Small intestine (tissue), 7 donors: ENCODE results near the gene MAP3K12. TPM values are rescaled to one million over a fixed set of nuclear protein-coding genes. Genes with fewer than 3 reads are reported as not detected.

Experiments used
- DNase-seq, 2 donors: peaks; one replicate each; pipeline versions ENCODE4 v3.0.0 to v3.0.0-alpha.2; 2013
- FAIRE-seq: peaks from 2 replicates; lab custom pipeline; 2012; peaks lifted over from hg19 to GRCh38; lab: Jason Lieb, UNC
- H3K27ac ChIP-seq, 3 donors: one replicate each; pipeline ENCODE4 v1.5.1; 2013; ENCODE audit warnings: low read length in 2 of 3, mild to moderate bottlenecking in 2 of 3, control low read depth in 1 of 3, inconsistent platforms in 1 of 3, low read depth in 1 of 3, moderate library complexity in 1 of 3
- H3K27me3 ChIP-seq, 3 donors: one replicate each; pipeline ENCODE4 v1.6.1; 2013; ENCODE audit warnings: low read length in 3 of 3, inconsistent platforms in 1 of 3; ENCODE audit not compliant: control insufficient read depth in 3 of 3, insufficient read depth in 3 of 3
- H3K36me3 ChIP-seq, 3 donors: one replicate each; pipeline ENCODE4 v1.6.1; 2013; ENCODE audit warnings: low read length in 3 of 3, inconsistent platforms in 1 of 3, low read depth in 1 of 3, mild to moderate bottlenecking in 1 of 3, moderate library complexity in 1 of 3; ENCODE audit not compliant: control insufficient read depth in 3 of 3, insufficient read depth in 2 of 3
- H3K4me1 ChIP-seq, 3 donors: one replicate each; pipeline ENCODE4 v1.6.1; 2013; ENCODE audit warnings: low read length in 2 of 3, inconsistent platforms in 1 of 3, low read depth in 1 of 3, mild to moderate bottlenecking in 1 of 3, moderate library complexity in 1 of 3; ENCODE audit not compliant: control insufficient read depth in 3 of 3, insufficient read depth in 2 of 3
- H3K4me3 ChIP-seq, 3 donors: one replicate each; pipeline ENCODE4 v1.5.1; 2013; ENCODE audit warnings: low read length in 3 of 3, control low read depth in 1 of 3, inconsistent platforms in 1 of 3, low read depth in 1 of 3, mild to moderate bottlenecking in 1 of 3, moderate library complexity in 1 of 3
- H3K9me3 ChIP-seq, 2 donors: one replicate each; pipeline ENCODE4 v1.6.1; 2013; ENCODE audit warnings: low read depth in 1 of 2, low read length in 1 of 2; ENCODE audit not compliant: control insufficient read depth in 2 of 2, insufficient read depth in 1 of 2
- WGBS, 3 donors: extraction: QIAGEN DNeasy Blood & Tissue Kit; methylation state at CpG; one replicate each; pipeline ENCODE4 v1.1.7; 2013; 5-methylcytosine and 5-hydroxymethylcytosine counted together
- polyA plus RNA-seq, 4 donors: library from polyadenylated mRNA; stranded (reverse) in 3 of 4; unstranded in 1 of 4; fragments of 200-250 nt in 3 of 4; fragments of 120-200 nt in 1 of 4; gene quantifications; one replicate each; pipeline versions ENCODE4 v1.2.1 to v1.2.3, GENCODE V29; 2013
- donor health status: healthy with polysubstance abuse.
- donor health status: control.
- donor health status: control.
- donor health status: Bipolar disorder and iron deficiency.
- donor health status: healthy.

The MAP3K12 gene
- polyA plus RNA-seq, 4 donors, result 0.67 to 9.0 (median 4.3) TPM

DNA sequence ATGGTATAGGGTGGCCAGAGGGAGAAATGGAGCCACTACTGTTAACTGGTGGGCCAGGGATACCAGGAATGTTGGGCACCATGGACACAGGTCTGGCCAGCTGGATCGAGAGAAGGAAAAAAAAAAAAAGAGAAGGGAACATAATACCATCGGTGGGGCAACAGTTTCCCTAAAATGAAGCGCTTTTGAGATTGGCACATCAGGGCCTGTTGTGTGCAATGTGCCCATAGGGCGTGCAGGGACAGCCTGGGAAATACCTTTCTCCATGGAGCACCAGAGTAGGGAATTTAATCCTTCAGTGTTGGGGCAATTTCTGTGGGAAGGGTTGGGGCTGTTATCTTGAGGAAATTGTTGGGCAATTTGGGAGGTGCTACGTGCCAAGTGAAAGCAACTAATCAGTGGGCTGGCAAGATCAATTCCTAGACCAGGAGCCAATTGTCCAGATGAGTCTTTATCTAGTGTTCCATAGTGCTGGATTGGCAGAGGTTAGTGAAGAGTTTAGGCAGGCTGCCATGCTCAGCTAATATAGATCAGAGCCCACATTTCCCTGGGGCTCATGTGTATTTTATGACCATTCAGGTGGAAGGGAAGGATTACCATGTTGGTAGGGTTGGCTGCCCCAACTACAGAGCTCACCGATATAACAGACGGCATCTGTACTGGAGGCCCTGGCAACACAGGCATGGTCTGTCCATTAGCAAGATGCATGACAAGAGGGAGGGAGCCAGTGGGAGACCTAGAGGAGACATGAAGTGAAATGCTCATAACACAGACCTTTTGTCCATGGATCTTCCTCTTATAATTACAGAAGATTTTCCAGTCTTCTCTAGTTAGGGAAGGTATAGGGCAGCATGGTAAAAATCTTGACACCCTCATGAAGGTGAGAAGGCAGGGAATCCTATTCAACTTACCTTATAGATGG lies 33.5 kb upstream of the MAP3K12 start:
- DNase-seq, result no peak
- no peak overlapping the region for H3K27ac ChIP-seq
- no peak overlapping the region for H3K4me3 ChIP-seq
- H3K9me3 ChIP-seq, result no peaks in the 10 kb centered on the region
- 84 to 90% (median 90%) methylated on average over 7 of the region's 7 CpGs for WGBS, 3 donors
- no peaks in the 10 kb centered on the region for H3K4me1 ChIP-seq
- H3K36me3 ChIP-seq, result peaks cover 13 to 68% (median 28%) of the 10 kb centered on the region in 3 donors
- no peaks in the 10 kb centered on the region for H3K27me3 ChIP-seq
- FAIRE-seq, result no peak

DNA sequence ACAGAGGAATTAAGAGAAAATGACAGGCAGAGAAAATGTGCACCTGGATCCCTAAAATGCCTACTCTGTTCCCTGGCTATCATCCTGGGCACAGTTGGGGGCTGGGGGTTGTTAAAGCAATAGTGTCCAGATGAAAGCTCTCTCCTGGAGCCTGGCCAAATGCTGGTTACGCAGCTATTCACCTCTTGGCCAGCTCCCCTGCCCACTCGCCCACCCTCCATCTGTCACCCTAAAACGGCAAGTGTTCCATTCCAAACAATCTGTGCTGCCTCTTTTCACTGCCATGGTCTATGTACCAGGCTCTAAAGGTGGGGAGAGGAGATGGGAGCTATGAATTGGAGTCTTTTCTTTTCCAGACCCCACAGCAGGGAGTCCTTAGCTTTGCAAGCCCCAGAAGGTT lies 32.8 kb upstream of the MAP3K12 start:
- FAIRE-seq (no peak), DNase-seq (no peak)
- WGBS, 3 donors, result 74 to 86% (median 78%) methylated on average over 3 of the region's 3 CpGs
- peaks cover 13 to 67% (median 25%) of the 10 kb centered on the region in 3 donors for H3K36me3 ChIP-seq
- H3K27me3 ChIP-seq, result no peaks in the 10 kb centered on the region
- no peak overlapping the region for H3K4me3 ChIP-seq
- H3K27ac ChIP-seq, result no peak overlapping the region
- H3K9me3 ChIP-seq, result no peaks in the 10 kb centered on the region
- H3K4me1 ChIP-seq, result no peaks in the 10 kb centered on the region

DNA sequence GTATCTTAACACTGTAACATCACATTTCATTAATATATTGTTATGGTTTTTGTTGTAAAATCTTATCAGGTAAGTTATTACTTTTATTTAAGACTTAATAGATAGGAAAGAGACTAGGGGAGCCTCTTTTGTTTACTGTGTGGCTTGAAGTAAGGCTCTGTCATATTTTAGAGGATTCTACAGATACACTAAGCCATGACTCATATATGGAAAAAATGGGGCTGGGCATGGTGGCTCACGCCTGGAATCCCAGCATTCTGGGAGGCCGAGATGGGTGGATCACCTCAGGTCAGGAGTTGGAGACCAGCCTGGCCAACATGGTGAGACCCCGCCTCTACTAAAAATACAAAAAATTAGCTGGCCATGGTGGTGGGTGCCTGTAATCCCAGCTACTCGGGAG lies 31.7 kb upstream of the MAP3K12 start:
- peaks cover 13 to 64% (median 25%) of the 10 kb centered on the region in 3 donors for H3K36me3 ChIP-seq
- 92 to 93% (median 93%) methylated on average over 4 of the region's 4 CpGs for WGBS, 3 donors
- H3K9me3 ChIP-seq, result no peaks in the 10 kb centered on the region
- H3K27ac ChIP-seq, result no peak overlapping the region
- no peak overlapping the region for H3K4me3 ChIP-seq
- H3K27me3 ChIP-seq, result no peaks in the 10 kb centered on the region
- DNase-seq, result no peak
- no peaks in the 10 kb centered on the region for H3K4me1 ChIP-seq
- FAIRE-seq, result no peak

DNA sequence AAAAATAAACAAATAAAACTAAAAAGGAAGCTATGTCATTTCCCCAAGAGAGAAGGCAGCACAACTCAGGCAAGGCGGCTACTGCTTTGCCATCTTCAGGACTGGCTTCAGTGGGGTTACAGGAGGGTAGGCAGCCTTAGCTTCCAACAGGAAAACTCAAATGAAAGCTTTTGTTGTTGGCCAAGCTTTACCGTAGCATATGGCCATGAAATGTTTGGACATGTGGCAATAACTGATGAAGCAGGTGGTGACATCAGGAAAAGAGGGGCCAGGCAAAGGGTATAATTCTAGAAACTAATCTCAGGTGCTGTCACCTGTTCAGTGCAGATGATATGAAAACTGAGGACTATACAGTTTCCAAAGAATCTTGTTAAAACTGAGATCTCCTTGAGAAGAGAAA lies 30.8 kb upstream of the MAP3K12 start:
- no peak for DNase-seq
- H3K36me3 ChIP-seq, result peaks cover 13 to 62% (median 24%) of the 10 kb centered on the region in 3 donors
- no peaks in the 10 kb centered on the region for H3K9me3 ChIP-seq
- no peak for FAIRE-seq
- H3K4me1 ChIP-seq, result no peaks in the 10 kb centered on the region
- no peaks in the 10 kb centered on the region for H3K27me3 ChIP-seq
- 92 to 97% (median 97%) methylated on average over 2 of the region's 2 CpGs for WGBS, 3 donors
- no peak overlapping the region for H3K4me3 ChIP-seq
- no peak overlapping the region for H3K27ac ChIP-seq

DNA sequence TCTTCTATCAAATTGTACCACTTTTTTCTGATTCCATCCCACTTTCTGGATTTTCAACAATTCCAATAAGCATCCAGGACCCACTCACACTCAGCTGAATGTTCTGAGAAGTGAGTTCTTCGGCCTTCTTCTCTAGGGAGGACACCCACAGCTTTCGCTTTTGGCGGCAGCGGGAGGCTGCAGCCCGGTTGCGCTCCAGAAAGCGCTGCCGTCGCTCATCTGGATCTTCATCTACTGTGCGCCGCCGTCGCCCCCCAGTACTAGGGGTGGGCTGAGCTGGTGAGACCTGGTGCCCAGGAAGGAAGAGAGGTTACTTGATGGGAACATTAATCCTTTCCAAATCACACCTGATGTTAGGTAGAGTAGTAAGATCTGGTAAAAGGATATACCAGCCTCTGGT lies 25.2 kb upstream of the MAP3K12 start:
- Histone ChIP-seq H3K27me3 (no peaks in the 10 kb centered on the region), H3K4me3 (no peak overlapping the region), H3K27ac (no peak overlapping the region), H3K4me1 (no peaks in the 10 kb centered on the region), H3K9me3 (no peaks in the 10 kb centered on the region), H3K36me3 (peaks cover 0 to 55% (median 22%) of the 10 kb centered on the region in 3 donors)
- FAIRE-seq (no peak), DNase-seq (no peak)
- 96 to 97% (median 96%) methylated on average over 13 of the region's 13 CpGs for WGBS, 3 donors

DNA sequence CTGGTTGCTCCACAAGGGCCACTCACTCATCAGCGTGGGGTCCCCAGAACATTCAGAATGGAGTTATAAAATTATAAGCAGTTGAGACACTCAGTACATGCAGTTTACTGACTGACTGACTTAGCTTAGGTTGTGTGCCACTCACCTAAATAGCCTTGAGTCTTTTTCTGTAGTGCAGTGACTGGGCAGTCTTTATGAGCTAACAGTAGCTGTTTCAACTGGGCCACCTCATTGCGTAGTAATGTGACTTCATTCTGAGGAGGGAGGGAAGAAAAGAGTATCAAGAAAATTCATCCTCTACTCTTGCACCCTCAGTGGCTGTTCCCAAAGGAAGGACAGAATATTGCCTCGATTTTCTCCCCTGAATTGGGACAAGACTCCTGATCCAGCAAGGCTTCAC lies 23.9 kb upstream of the MAP3K12 start:
- H3K27me3 ChIP-seq, result no peaks in the 10 kb centered on the region
- FAIRE-seq, result no peak
- WGBS, 3 donors, result 90 to 99% (median 94%) methylated on average over 3 of the region's 3 CpGs
- no peak overlapping the region for H3K4me3 ChIP-seq
- no peak for DNase-seq
- H3K27ac ChIP-seq, result no peak overlapping the region
- peaks cover 0 to 56% (median 24%) of the 10 kb centered on the region in 3 donors for H3K36me3 ChIP-seq
- no peaks in the 10 kb centered on the region for H3K4me1 ChIP-seq
- no peaks in the 10 kb centered on the region for H3K9me3 ChIP-seq

DNA sequence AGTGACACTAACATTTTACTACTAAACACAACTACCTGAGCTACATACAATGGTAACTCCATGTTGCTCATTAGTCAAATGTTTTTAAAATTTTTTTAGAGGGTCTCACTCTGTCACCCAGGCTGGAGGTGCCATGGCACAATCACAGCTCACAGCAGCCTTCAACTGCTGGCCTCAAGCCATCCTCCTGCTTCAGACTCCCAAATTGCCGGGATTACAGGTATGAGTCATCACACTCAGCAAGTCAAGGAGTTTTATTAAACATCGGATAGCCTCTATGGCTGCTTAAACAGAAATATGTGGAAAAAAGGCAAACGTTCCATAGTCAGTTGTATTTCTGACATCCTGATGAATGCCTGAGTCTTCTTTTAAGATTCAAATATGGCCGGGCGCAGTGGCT lies 19.1 kb upstream of the MAP3K12 start:
- H3K4me3 ChIP-seq, result no peak overlapping the region
- FAIRE-seq, result no peak
- 71 to 81% (median 77%) methylated on average over 5 of the region's 5 CpGs for WGBS, 3 donors
- no peak for DNase-seq
- H3K27ac ChIP-seq, result no peak overlapping the region
- no peaks in the 10 kb centered on the region for H3K27me3 ChIP-seq
- no peaks in the 10 kb centered on the region for H3K4me1 ChIP-seq
- H3K36me3 ChIP-seq, result peaks cover 16 to 70% (median 35%) of the 10 kb centered on the region in 3 donors
- H3K9me3 ChIP-seq, result no peaks in the 10 kb centered on the region

DNA sequence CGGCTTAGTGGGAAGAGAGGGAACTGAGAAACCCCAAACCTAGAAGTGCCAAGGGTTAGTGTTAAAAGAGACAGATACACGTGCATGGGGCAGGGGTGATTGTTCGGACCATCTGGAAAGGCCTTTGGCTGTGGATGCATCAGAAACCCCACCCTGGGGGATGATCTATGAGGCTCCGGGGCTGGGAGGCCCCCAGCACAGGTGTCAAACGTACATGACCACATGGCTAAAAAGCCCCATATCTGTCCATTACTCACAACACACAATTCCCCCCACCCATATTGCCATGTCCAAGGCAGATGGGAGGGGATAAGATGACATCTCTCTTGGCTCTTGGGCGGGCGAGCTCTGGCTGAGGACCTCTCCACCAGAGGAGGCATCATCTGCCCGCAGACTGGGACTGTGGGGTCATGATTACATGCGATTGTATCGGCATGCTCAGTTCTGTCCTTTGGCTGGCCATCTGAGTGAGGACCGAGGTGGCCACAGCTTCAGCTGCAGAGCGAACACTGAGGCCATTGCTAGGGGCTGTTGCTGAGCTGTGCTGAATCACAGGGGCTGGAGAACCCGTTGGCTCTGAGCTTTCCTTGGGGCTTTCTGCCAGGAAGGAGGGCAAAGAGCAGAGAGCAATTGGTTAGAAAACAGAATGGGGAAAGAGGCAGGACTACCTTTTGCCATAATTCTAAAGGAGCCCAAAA lies 17.6 kb upstream of the MAP3K12 start:
- Histone ChIP-seq H3K27ac (no peak overlapping the region), H3K36me3 (peaks cover 16 to 69% (median 38%) of the 10 kb centered on the region in 3 donors), H3K4me3 (no peak overlapping the region), H3K27me3 (no peaks in the 10 kb centered on the region), H3K9me3 (no peaks in the 10 kb centered on the region), H3K4me1 (no peaks in the 10 kb centered on the region)
- no peak for DNase-seq
- 83 to 86% (median 84%) methylated on average over 13 of the region's 13 CpGs for WGBS, 3 donors
- no peak for FAIRE-seq
